Esophagus (tissue), 2 donors: ENCODE measurements around the gene ANAPC1. TPM values are rescaled to one million over a fixed set of nuclear protein-coding genes. Genes with fewer than 3 reads are reported as not detected.
"Not testable (repeated sequence)": the region's sequence is repeated elsewhere in the genome, so short reads cannot be mapped to it uniquely, and the experiment has no call there.

Source experiments
- H3K27ac ChIP-seq, 2 donors: one replicate each; pipeline ENCODE4 v1.5.1; 2013; ENCODE audit warnings: low read depth in 2 of 2, mild to moderate bottlenecking in 2 of 2, inconsistent platforms in 1 of 2, low read length in 1 of 2, moderate library complexity in 1 of 2
- H3K27me3 ChIP-seq, 2 donors: one replicate each; pipeline ENCODE4 v1.6.1; 2013; ENCODE audit warnings: low read length in 2 of 2, control low read depth in 1 of 2, mild to moderate bottlenecking in 1 of 2; ENCODE audit not compliant: insufficient read depth in 2 of 2, control insufficient read depth in 1 of 2
- H3K36me3 ChIP-seq, 2 donors: one replicate each; pipeline ENCODE4 v1.6.1; 2013; ENCODE audit warnings: low read length in 1 of 2; ENCODE audit not compliant: control insufficient read depth in 2 of 2, insufficient read depth in 2 of 2
- H3K4me1 ChIP-seq, 2 donors: one replicate each; pipeline ENCODE4 v1.6.1; 2013; ENCODE audit warnings: low read length in 1 of 2; ENCODE audit not compliant: control insufficient read depth in 2 of 2, insufficient read depth in 2 of 2
- H3K4me3 ChIP-seq, 2 donors: one replicate each; pipeline ENCODE4 v1.5.1; 2013; ENCODE audit warnings: low read length in 2 of 2, mild to moderate bottlenecking in 2 of 2, low read depth in 1 of 2, moderate library complexity in 1 of 2
- H3K9me3 ChIP-seq, 2 donors: one replicate each; pipeline ENCODE4 v1.6.1; 2013; ENCODE audit warnings: mild to moderate bottlenecking in 2 of 2, low read depth in 1 of 2, low read length in 1 of 2, moderate library complexity in 1 of 2; ENCODE audit not compliant: control insufficient read depth in 2 of 2, insufficient read depth in 1 of 2
- WGBS, 2 donors: extraction: QIAGEN DNeasy Blood & Tissue Kit; methylation state at CpG; one replicate each; pipeline ENCODE4 v1.1.7; 2013; 5-methylcytosine and 5-hydroxymethylcytosine counted together
- polyA plus RNA-seq, 2 donors: library from polyadenylated mRNA; stranded (reverse); fragments of 200-250 nt; gene quantifications; one replicate each; pipeline ENCODE4 v1.2.3, GENCODE V29; 2013
- donor health status: healthy with polysubstance abuse.
- donor health status: Bipolar disorder and iron deficiency.

ANAPC1 gene
- polyA plus RNA-seq, 2 donors = 6.1 to 6.9 TPM

- WGBS, 2 donors = 10 to 16% methylated on average over 4 of the region's 4 CpGs
- Histone ChIP-seq H3K4me1 (no peaks in the 10 kb centered on the region), H3K36me3 (no peaks in the 10 kb centered on the region)
These were observed 22.2 kb upstream of the ANAPC1 start for GRCh38 chr2:111905990-111906735.

DNA sequence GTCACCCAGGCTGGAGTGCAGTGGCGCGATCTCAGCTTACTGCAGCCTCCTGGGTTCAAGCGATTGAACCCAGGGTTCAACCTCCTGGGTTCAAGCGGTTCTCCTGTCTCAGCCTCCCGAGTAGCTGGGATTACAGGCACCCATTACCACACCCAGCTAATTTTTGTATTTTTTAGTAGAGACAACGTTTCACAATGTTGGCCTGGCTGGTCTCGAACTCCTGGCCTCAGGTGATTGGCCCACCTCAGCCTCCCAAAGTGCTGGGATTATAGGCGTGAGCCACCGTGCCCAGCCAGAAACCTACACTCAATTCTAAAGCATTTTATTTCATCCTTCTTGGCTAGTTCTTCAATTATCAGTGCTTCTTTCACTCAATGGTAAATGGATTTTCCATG is 21.5 kb upstream of the ANAPC1 start:
- H3K9me3 ChIP-seq, H3K27me3 ChIP-seq, H3K36me3 ChIP-seq, H3K4me1 ChIP-seq, H3K27ac ChIP-seq, H3K4me3 ChIP-seq: not testable (repeated sequence)
- WGBS, 2 donors = 84 to 91% methylated on average over 9 of the region's 9 CpGs

More at GRCh38 chr2:111905990-111906735, 22.2 kb upstream of the ANAPC1 start:
- no peaks in the 10 kb centered on the region for H3K9me3 ChIP-seq
- H3K27ac ChIP-seq = peak overlapping the region in 1 of 2 donors; percentile 21
- no peak overlapping the region for H3K4me3 ChIP-seq
- no peaks in the 10 kb centered on the region for H3K27me3 ChIP-seq

DNA sequence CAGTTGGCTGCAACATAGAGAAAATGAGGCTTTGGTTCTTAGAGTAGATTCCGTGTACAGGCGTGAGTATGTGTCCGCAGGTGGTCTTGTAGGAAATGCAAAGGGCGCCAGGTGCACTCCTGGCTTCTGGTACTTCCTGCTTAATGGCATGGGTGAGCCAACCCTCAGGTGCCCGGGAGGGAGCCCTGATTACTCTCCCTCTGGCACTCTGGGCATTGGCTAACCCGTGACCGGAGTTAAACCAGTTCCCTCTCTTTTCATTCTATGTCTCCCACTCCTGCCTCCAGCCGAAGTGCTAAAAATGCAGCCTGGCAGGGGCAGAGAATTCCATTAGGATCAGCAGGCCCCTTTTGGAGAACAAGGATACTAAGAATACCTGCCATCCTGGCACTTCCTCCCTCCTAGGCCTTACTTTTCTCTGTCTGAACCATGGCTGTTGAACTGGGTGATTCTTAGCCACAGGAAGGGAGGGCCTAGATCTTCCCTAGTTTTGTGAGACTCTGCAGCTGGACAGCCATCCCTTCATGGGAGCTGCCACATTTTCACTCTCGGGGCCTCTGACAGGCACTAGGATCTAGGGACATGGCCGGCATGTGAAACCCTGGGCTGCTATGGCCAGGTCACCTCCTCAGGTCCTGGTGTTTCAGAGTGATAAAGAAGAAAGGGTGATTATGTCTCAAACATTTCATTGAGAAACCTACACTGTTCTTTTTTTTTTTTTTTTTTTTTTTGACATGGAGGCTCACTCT is 20.9 kb upstream of the ANAPC1 start:
- no peak overlapping the region for H3K4me3 ChIP-seq
- H3K27me3 ChIP-seq = no peaks in the 10 kb centered on the region
- no peak overlapping the region for H3K27ac ChIP-seq
- H3K9me3 ChIP-seq = no peaks in the 10 kb centered on the region
- H3K4me1 ChIP-seq = no peaks in the 10 kb centered on the region
- no peaks in the 10 kb centered on the region for H3K36me3 ChIP-seq
- 86% methylated on average over 10 of the region's 10 CpGs for WGBS, 2 donors

- Histone ChIP-seq H3K36me3 (no peaks in the 10 kb centered on the region), H3K27ac (no peak overlapping the region), H3K4me3 (no peak overlapping the region), H3K27me3 (no peaks in the 10 kb centered on the region), H3K4me1 (no peaks in the 10 kb centered on the region), H3K9me3 (no peaks in the 10 kb centered on the region)
- WGBS, 2 donors = 90 to 92% methylated on average over 5 of the region's 5 CpGs
These were observed 20.0 kb upstream of the ANAPC1 start for GRCh38 chr2:111903930-111904439.

DNA sequence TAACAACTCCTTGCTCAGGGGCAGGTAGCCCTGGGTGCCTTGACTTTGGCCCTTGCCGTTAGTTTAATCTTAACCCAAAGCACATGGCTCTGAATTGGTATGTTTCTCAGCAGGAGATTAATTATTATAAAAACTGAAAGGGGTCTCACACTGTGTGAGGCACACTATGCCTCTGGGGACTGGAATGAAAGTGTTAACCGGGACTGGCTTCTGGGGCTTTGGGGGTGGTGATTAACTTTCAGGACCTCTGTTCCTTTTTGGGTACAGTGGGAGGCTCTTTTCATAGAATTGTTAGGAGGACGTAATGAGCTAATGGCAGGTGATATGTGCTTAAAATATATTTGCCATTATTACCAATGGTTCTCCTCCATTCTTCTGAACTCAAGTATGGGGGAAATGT is 19.5 kb upstream of the ANAPC1 start:
- WGBS, 2 donors = 66 to 79% methylated on average over 3 of the region's 3 CpGs
- no peak overlapping the region for H3K4me3 ChIP-seq
- H3K27ac ChIP-seq = no peak overlapping the region
- no peaks in the 10 kb centered on the region for H3K27me3 ChIP-seq
- no peaks in the 10 kb centered on the region for H3K4me1 ChIP-seq
- H3K9me3 ChIP-seq = no peaks in the 10 kb centered on the region
- no peaks in the 10 kb centered on the region for H3K36me3 ChIP-seq

- Histone ChIP-seq H3K27ac (no peak overlapping the region), H3K36me3 (no peaks in the 10 kb centered on the region), H3K9me3 (no peaks in the 10 kb centered on the region), H3K27me3 (no peaks in the 10 kb centered on the region), H3K4me1 (peaks cover 0 to 10% of the 10 kb centered on the region in 2 donors), H3K4me3 (no peak overlapping the region)
- whole genome bisulfite sequencing, 2 donors = 21 to 39% methylated on average over 3 of the region's 3 CpGs
These were observed 16.9 kb upstream of the ANAPC1 start for GRCh38 chr2:111900859-111901258.

GRCh38 chr2:111898703-111899514 is 14.9 kb upstream of the ANAPC1 start:
- no peaks in the 10 kb centered on the region for H3K9me3 ChIP-seq
- peak overlapping the region; percentile 51 to 66 for H3K27ac ChIP-seq
- H3K36me3 ChIP-seq = no peaks in the 10 kb centered on the region
- peaks cover 0 to 10% of the 10 kb centered on the region in 2 donors for H3K4me1 ChIP-seq
- H3K4me3 ChIP-seq = peak overlapping the region; percentile 61 to 75
- 1% methylated on average over 69 to 70 of the region's 70 CpGs for WGBS, 2 donors
- H3K27me3 ChIP-seq = no peaks in the 10 kb centered on the region

DNA sequence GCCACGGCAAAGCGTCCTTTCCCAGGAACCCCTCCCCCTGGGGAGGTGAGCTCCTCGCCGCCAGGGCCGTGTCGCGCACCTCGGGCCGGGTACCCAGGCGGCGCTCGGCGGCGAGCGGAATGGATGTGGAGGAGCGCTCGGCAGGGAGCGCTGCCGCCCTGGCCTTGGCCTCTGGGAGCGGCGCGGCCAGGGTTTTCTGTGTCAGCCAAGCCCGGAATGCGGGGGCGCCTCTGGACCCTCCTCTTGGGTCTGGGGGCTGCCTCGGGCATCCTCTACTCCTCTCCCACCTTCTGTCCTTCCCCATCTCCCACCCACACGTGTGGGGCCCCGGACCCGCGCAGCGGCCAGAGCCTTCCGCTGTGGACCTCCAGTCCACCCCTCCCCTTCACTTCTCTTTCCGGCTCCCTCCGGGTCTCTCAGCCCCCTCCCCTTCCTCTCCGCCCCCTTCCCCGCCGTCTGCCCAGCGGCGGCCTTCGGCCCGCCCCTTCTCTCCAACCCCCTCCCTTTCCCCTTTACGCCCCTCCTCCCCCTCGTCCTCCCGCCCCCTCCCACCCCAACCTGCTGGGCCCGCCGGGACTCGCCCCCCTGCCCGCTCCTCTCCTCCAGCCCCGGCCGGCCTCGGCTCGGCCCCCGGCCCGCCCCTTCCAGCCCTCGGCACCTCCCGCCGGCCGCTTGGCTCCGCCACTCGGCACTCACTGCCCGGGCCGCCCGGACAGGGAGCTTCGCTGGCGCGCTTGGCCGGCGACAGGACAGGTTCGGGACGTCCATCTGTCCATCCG is 14.1 kb upstream of the ANAPC1 start, which contains the start of gene MERTK:
Gene MERTK (plus strand): TSS at position 684 of the 779 bp plus-strand sequence. CDS start 129 bp downstream, outside the sequence.
- H3K27ac ChIP-seq = peak within 1 kb of the TSS; percentile 51 to 83
- H3K4me1 ChIP-seq = peaks cover 0 to 10% of the 10 kb centered on the region in 2 donors
- 0 to 1% methylated on average over 34 to 71 of the region's 71 CpGs for WGBS, 2 donors
- no peaks in the 10 kb centered on the region for H3K36me3 ChIP-seq
- no peaks in the 10 kb centered on the region for H3K27me3 ChIP-seq
- H3K4me3 ChIP-seq = peak within 1 kb of the TSS; percentile 61 to 75
- no peaks in the 10 kb centered on the region for H3K9me3 ChIP-seq

DNA sequence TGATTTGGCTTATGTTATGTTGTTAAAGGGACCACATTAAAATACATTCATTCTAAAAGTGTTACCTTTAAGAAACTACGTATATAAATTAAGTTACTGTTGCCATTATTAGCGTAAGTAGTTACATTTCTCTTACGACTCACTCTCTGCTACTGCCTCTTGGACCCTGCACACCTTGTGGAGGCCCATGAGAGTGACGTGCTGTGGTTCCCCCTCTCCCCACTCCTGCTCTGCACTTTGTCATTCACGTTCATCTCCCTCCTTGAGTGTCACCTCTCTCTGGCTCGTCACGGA is 13.6 kb upstream of the ANAPC1 start:
- H3K27ac ChIP-seq = peak overlapping the region; percentile 45 to 83
- H3K27me3 ChIP-seq = no peaks in the 10 kb centered on the region
- peak overlapping the region; percentile 61 to 75 for H3K4me3 ChIP-seq
- no peaks in the 10 kb centered on the region for H3K36me3 ChIP-seq
- WGBS, 2 donors = 6% methylated on average over 7 of the region's 7 CpGs
- peaks cover 0 to 10% of the 10 kb centered on the region in 2 donors for H3K4me1 ChIP-seq
- no peaks in the 10 kb centered on the region for H3K9me3 ChIP-seq
